Ureter (tissue), 1 donor: ENCODE results near the gene ZDHHC3. TPM values are rescaled to one million over a fixed set of nuclear protein-coding genes. Genes with fewer than 3 reads are reported as not detected.
A peak's percentile ranks its signal among the peaks of the same experiment; 100 is the strongest.
"Not testable (repeated sequence)": the region's sequence is repeated elsewhere in the genome, so short reads cannot be mapped to it uniquely, and the experiment has no call there.

ENCODE experiments used
- DNase-seq: peaks from one replicate; pipeline ENCODE4 v3.0.0-alpha.2; 2020; ENCODE audit warnings: low spot score
- total RNA-seq: library from RNA; stranded (reverse); gene quantifications from one replicate; pipeline ENCODE4 v1.2.4, GENCODE V29; 2023
- donor health status: DM: yes; HTN: yes; CAD: no.

Gene ZDHHC3
- total RNA-seq, 1 donor from 2014 or later: 151 TPM

GRCh38 chr3:44963571-44964325 lies 12.2 kb downstream of the ZDHHC3 start:
- no peak for DNase-seq

- no peak for DNase-seq
These were observed 13.2 kb downstream of the ZDHHC3 start for GRCh38 chr3:44962621-44963393.

GRCh38 chr3:44961888-44962287 lies 14.1 kb downstream of the ZDHHC3 start:
- no peak for DNase-seq

GRCh38 chr3:44960387-44961026 lies 15.5 kb downstream of the ZDHHC3 start:
- no peak for DNase-seq

- DNase-seq: peak; percentile 52
These were observed 17.6 kb downstream of the ZDHHC3 start for GRCh38 chr3:44958386-44958785.

GRCh38 chr3:44957986-44958385 lies 18.0 kb downstream of the ZDHHC3 start:
- no peak for DNase-seq

- DNase-seq: no peak
These were observed 20.1 kb downstream of the ZDHHC3 start for GRCh38 chr3:44955917-44956316.

- DNase-seq: no peak
These were observed 21.0 kb downstream of the ZDHHC3 start for GRCh38 chr3:44954962-44955361.

GRCh38 chr3:44954304-44954703 lies 21.7 kb downstream of the ZDHHC3 start:
- DNase-seq: no peak

GRCh38 chr3:44952689-44953088 lies 23.3 kb downstream of the ZDHHC3 start:
- DNase-seq: no peak

GRCh38 chr3:44950275-44950734 lies 25.7 kb downstream of the ZDHHC3 start:
- no peak for DNase-seq

GRCh38 chr3:44949770-44950169 lies 26.2 kb downstream of the ZDHHC3 start:
- DNase-seq: not testable (repeated sequence)

GRCh38 chr3:44948239-44948638 lies 27.7 kb downstream of the ZDHHC3 start:
- DNase-seq: no peak

GRCh38 chr3:44942202-44942921 lies 33.6 kb downstream of the ZDHHC3 start:
- DNase-seq: no peak

- no peak for DNase-seq
These were observed 36.4 kb downstream of the ZDHHC3 start for GRCh38 chr3:44939581-44940036.

- DNase-seq: no peak
These were observed 42.7 kb downstream of the ZDHHC3 start for GRCh38 chr3:44932986-44933944.

- DNase-seq: no peak
These were observed 43.7 kb downstream of the ZDHHC3 start for GRCh38 chr3:44932271-44932670.

- DNase-seq: no peak
These were observed 44.2 kb downstream of the ZDHHC3 start for GRCh38 chr3:44931791-44932190.

- DNase-seq: no peak
These were observed 45.1 kb downstream of the ZDHHC3 start for GRCh38 chr3:44930911-44931310.

GRCh38 chr3:44929782-44930181 lies 46.2 kb downstream of the ZDHHC3 start:
- DNase-seq: no peak

GRCh38 chr3:44927371-44927770 lies 48.6 kb downstream of the ZDHHC3 start:
- no peak for DNase-seq
